Hippocampal formation (tissue), 2 donors: ENCODE results near the gene DCK.
"Not testable (repeated sequence)": the region's sequence is repeated elsewhere in the genome, so short reads cannot be mapped to it uniquely, and the experiment has no call there.

Source experiments
- DNase-seq, 2 donors: peaks; one replicate each; lab custom pipeline; 2025; lab: John Stamatoyannopoulos, UW

DCK gene

GRCh38 chr4:71001363-71001762 lies 7.9 kb downstream of the DCK start:
- DNase-seq, result not testable (repeated sequence)

- DNase-seq, result no peak
Observed at GRCh38 chr4:71004281-71004851, 10.9 kb downstream of the DCK start.

- not testable (repeated sequence) for DNase-seq
Observed at GRCh38 chr4:71005025-71005424, 11.6 kb downstream of the DCK start.

- DNase-seq, result no peak
Observed at GRCh38 chr4:71006203-71006907, 12.9 kb downstream of the DCK start.

- DNase-seq, result no peak
Observed at GRCh38 chr4:71008196-71008595, 14.7 kb downstream of the DCK start.

GRCh38 chr4:71009086-71009485 lies 15.6 kb downstream of the DCK start:
- DNase-seq, result no peak

- DNase-seq, result peak in 1 of 2 donors; percentile 6
Observed at GRCh38 chr4:71009890-71010588, 16.6 kb downstream of the DCK start.

- DNase-seq, result no peak
Observed at GRCh38 chr4:71011451-71011850, 18.0 kb downstream of the DCK start.

GRCh38 chr4:71017391-71017790 lies 23.9 kb downstream of the DCK start:
- not testable (repeated sequence) for DNase-seq

- no peak for DNase-seq
Observed at GRCh38 chr4:71020611-71021010, 27.2 kb downstream of the DCK start.

- no peak for DNase-seq
Observed at GRCh38 chr4:71025654-71026053, 32.2 kb downstream of the DCK start.

- DNase-seq, result no peak
Observed at GRCh38 chr4:71026086-71026485, 32.6 kb downstream of the DCK start.

- DNase-seq, result no peak
Observed at GRCh38 chr4:71027611-71028010, 34.2 kb downstream of the DCK start.

GRCh38 chr4:71029504-71029903 lies 36.1 kb downstream of the DCK start:
- no peak for DNase-seq

- not testable (repeated sequence) for DNase-seq
Observed at GRCh38 chr4:71032106-71032505, 38.7 kb downstream of the DCK start.

- no peak for DNase-seq
Observed at GRCh38 chr4:71045256-71045655, 51.8 kb downstream of the DCK start.

GRCh38 chr4:71049395-71049794 lies 55.9 kb downstream of the DCK start:
- DNase-seq, result no peak

- no peak for DNase-seq
Observed at GRCh38 chr4:71050809-71051208, 57.4 kb downstream of the DCK start.

- DNase-seq, result no peak
Observed at GRCh38 chr4:71052034-71052433, 58.6 kb downstream of the DCK start.

GRCh38 chr4:71052716-71053115 lies 59.3 kb downstream of the DCK start:
- DNase-seq, result no peak

GRCh38 chr4:71053613-71054012 lies 60.2 kb downstream of the DCK start:
- not testable (repeated sequence) for DNase-seq

GRCh38 chr4:71059573-71059972 lies 66.1 kb downstream of the DCK start:
- not testable (repeated sequence) for DNase-seq

GRCh38 chr4:71062436-71062835 lies 69.0 kb downstream of the DCK start:
- no peak for DNase-seq
